GM18511 (cell line): Measurements from ENCODE around the gene GRM2.

ENCODE experiments used
- ATAC-seq: cut with Tn5 transposase; IDR thresholded peaks from one replicate; pipeline ENCODE4 v1.9.1; 2021; ENCODE audit warnings: mild to moderate bottlenecking, moderate library complexity; ENCODE audit not compliant: unreplicated experiment

Gene GRM2

DNA sequence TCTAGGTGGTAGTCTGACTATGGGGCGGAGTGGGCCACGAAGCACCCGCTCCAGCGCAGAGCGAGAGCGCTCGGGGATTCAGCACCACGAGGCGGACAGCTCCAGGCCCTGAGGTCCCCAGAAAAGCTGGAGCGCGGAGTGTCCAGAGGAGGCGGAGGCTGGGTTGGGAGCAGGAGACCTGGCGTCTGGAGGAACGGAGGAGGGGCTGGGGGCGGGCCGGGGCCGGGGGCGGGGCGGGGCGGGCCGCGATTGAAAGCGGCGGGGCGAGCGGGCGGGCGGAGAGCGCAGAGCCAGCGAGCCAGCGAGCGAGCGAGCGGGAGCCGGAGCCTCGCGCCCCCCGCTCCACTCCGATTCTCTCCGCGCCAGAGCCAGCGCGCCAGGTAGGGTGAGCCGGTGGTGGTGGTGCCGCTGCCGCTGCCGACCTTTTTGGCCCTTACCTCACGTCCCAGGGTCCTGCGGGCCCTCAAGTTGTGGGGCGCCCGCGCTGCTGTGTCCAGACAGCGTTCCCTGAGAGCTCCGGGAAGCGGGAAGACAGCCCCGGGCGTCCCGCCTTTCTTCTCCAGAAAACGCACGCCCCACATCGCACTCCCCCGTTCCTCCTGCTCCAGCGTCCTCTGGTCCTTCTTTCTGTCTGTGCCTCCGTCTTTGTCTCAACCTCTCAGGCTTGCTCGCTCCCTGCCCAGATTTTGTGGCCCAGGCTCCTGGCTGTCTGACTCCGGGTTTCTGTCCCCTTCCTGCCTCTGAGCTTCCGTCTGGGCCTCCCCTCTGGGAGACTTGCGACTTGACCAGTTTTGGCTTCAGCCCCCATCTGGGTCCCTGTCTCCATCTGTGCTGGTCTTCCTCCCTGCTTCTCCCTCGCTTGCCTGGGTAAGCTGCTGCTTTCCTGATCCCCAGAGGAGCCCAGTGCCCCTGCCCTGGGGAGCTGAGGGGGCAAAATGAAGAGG, at the start of gene GRM2:
GRM2 (plus strand) TSS at position 281 of the 944 bp plus-strand sequence. CDS start 1,916 bp downstream, outside the sequence.
- no peak for ATAC-seq

DNA sequence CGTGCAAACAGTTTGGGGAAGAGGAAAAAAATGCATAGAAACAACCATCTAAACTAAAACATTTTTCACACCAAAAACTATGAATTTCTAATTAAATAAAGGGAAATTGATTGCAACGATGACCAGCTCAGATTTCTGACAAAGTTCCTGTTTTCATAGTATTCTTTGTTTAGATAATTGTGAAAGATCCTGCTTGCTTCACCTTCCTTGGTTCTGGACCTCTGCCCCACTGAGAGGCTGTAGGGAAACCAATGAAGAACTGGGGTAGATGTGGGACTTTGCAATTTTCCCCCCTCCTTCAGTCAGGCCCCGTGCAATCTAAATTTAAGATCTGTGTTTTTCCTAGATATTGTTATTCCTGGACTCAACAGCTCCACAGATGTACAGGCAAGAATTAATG, 49.6 kb upstream of the GRM2 start:
- no peak for ATAC-seq

DNA sequence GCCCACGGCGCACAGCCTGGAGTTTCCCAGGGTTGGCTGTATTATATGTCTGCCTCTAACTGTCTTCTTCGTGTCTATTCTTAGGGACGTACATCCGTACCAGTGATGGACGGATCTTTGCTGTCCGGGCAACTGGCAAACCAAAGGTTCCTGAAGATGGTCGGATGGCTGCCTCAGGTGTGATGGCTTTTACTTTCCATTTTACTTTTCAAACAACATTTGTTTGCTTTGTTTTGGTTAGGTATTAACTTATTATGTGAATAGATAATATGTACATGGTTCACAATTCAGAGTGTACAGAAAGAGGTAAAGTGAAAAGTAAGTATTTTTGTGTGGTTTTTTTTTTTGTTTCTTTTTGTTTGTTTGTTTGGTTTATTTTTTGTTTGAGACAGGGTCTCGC, 46.9 kb upstream of the GRM2 start:
- ATAC-seq: no peak

DNA sequence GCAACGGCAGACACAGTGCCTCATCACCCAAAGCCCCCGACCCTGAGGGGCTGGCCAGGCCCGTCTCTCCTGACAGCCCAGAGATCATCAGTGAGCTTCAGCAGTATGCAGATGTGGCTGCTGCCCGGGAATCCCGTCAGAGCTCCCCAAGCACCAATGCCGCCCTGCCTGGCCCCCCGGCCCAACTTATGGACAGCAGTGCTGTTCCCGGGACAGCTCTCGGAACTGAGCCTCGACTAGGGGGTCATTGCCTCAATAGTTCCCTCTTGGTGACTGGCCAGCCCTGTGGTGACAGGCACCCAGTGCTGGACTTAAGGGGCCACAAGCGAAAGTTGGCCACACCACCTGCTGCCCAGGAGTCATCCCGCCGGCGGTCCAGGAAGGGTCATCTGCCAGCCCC, 44.4 kb upstream of the GRM2 start:
- no peak for ATAC-seq

DNA sequence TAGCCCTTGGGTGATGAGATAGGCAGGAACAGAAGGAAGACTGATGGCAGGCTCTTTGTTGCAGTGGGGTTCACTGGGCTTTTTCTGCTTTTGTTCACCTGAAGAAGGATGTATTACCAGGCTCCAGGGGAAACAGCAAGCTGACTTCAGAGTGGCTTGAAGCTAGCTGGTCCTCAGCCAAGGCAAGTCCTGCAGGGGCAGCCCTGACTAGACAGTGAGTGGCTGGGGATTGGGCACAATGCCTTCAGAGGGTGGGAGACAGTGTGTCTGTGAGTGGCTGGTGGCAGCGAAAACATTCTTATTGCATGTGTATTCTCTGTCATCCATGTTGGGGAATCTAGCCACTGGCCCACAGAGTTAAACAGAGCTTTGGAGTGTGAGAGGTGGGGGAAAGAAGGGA, 38.1 kb upstream of the GRM2 start:
- no peak for ATAC-seq

DNA sequence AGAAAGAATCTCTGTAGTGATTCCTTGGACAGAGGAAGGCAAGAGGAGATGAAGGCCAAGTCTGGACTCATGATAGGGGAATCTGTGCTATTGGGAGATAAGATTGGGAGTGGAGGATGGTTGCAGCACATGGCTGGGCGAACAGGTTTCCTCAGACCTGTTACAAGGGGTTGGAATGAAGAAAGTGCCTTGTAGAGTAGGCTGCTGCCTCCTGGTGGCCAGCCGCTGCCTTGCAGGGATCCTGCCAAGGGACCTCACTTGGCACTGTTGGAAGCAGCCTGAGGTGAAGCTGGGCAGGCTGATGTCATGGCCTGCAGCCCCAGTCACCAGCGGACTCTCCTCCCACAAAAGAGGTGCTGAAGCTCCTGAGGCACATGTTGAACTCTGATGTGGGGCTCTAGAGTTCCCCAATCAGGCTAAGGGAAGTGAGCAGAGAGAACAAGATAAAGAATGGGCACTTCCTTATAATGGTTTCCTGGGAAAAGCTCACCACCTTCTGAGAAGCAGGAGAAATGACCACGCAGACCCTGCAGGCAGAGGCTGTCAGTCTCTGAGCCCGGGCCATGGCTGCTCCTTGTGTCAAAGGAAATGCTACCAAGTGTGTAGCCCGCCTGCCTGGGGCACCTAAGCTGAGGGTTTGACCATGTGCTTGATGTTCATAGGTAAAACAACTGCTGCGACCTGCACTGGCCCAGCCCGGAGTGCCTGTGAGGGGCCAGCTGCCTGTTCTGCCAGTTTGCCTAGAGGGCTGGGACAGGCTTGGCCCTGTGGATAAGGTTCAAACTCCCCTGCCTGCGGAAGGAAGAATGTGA, 37.4 kb upstream of the GRM2 start:
- no peak for ATAC-seq

DNA sequence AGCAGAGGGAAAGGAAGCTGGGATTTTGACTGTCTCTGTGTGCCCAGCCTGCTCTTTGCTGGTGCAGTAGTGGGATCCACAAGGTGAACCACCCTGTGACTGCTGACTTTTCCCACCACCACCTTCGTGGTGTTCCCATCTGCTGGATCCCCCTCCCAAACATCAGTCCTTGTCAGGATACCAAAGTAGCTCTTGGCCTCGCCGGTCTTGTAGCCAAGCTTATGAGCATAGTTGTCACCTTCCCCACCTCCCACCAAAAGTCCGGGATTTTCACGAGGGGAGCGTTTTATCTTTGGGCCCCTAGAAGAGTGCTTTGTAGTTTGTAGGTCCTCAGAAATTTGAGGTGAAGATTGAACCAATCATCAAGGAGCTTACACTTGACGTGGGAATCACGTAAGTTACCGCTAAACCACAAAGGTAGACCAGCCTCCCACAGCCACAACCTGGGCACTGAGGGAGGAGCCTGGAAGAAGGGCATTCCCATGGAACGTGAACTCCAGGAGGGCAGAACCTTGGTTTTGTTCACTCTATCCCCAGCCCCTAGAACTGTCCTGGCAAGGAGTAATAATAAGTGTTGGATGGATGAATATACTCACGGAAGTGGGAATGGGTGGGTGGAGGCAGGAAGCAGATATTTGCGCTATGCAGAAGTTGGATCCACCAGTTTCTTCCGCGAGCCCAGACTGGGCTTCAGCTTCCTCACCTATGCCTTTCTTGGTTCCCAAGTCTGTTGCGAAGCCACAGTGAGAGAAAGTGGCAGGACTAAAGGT, 36.6 kb upstream of the GRM2 start:
- ATAC-seq: no peak

DNA sequence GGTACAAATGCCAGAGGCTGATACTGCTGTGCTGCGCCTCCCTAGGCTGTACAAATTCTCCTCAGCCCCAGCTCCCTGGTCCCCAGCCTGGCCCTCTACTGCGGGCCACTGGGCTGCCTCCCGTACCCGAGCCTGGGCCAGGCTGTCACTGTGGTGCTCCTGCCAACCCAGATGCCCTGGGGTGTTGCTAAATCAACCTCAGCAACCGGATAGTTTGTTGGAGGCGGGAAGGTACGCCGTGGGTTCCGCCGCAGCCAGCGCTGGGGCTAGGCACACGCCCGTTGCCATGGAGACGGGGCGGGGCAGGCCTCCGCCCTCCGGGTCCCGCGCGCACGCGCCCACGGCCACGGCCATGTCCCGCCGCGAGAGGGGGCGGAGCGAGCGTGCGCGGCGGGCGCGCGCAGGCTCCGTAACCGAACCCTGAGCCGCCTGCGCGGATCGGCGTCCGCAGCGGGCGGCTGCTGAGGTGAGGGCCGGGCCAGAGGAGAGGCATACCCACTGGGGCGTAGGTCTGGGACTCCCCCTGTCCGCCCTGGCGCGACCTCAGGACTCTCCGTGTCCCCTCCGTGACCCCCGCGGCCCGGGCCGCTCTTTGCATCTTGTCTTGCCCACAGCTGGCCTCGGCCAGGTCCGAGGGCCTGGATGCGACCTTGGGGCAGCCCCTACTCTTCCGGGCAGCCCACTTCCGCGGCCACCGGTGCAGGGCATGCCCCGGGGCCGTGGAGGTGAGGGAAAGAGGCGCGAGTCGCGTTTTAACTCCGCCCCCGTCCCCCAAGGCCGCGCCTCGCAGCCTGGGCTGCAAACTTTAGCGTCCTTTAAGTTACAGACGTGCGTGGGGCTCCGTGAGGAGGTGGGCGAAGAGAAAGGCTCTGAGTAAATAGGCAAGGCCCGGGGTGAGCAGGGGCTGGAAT, 35.8 kb upstream of the GRM2 start, which contains the start of gene TEX264:
TEX264 (plus strand) TSS at position 430 of the 911 bp plus-strand sequence. CDS start 3,053 bp downstream, outside the sequence.
- ATAC-seq: peak; percentile 77

DNA sequence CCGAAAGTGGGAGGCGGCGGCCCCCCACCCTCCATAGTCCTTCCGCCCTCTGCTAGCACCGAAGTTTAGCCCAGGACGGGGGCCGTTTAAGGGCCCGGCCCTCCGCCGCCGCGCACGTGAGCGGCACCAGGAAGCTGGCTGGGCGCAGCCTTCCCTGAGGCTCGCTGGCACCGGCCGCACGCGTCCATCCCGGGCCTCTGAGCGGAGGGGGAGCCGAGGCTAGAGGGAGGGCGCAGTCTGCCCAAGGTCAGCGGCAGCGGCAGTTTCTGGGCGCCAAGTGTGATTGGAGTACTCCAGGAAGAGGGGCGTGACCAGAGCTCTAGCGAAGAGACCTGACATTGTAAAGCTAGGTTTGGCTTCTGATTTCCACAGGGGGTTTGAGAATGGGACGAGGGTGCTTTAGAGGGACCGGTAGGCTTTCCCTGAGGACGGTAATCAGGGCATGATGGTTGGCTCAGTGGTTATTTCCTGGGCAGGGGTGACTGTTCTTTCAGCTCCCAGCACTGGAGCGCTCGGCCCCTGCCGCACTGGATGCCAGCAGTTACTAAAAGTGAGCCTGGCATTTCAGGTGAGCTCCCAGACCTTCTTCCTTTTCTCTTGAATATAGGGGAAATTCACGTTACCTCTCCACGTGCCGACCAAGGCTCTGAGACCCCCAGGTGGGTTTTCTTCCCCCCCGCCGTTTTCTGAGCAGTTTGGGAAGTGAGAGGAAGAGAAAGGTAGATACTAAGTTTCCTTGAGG, 35.0 kb upstream of the GRM2 start:
- ATAC-seq: peak; percentile 55

DNA sequence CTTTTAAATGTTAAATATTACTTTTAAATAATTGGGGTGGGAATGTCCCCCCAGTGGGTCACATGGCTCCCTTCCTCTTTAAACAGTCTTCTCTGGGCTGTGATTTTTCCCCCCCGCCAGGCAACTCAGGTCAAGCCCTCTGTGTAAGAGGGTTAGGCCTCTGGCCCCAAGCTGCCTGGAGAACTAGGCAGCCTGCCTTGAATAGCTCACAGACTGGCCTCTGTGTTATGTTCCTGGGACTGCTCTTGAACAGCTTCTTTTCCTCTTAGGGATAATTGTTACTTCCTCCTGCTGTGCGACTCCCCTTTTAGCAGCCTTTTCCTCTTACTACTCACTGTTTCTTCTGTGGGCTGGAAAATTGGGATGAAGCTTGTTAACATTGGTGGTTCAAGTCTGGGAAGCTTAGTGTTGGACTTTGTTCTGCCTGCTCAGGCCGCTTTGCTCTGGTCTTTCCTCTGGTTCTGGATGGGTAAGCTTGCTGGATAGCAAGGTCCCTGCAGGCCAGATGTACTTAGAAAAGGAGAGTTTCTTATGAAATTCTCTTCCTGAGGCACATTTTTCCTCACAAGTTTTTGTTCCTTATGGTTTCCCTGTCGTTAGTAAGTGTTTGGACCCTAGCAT, 33.6 kb upstream of the GRM2 start:
- ATAC-seq: no peak

DNA sequence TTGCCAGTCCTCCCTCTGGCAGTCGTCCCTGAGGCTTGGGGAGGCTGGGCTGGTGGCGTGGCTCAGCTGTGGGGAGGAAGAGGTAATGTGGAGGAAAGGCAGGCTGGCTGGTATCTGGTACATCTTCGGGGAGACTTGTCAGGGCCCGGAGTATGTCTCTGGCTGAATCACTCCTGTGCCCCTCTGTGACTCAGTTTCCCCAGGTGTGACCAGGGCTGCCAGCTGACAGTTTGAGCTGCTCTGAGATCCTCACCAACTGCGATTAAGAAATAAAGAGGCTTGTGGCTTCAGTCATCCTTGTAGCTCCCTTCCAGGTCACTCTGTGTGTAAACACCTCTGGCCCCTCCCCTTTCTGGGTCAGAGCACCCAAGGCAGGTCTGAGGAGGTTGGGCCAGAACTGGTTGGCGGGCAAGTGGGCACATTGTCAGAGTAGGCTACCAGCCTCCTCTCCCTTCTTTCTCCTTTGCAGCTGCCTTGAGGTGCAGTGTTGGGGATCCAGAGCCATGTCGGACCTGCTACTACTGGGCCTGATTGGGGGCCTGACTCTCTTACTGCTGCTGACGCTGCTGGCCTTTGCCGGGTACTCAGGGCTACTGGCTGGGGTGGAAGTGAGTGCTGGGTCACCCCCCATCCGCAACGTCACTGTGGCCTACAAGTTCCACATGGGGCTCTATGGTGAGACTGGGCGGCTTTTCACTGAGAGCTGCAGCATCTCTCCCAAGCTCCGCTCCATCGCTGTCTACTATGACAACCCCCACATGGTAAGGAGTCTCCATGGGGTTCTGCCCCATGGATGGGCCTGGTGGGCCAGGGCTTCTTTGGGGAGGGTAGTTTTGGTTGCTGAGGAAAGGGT, 32.8 kb upstream of the GRM2 start:
- no peak for ATAC-seq

DNA sequence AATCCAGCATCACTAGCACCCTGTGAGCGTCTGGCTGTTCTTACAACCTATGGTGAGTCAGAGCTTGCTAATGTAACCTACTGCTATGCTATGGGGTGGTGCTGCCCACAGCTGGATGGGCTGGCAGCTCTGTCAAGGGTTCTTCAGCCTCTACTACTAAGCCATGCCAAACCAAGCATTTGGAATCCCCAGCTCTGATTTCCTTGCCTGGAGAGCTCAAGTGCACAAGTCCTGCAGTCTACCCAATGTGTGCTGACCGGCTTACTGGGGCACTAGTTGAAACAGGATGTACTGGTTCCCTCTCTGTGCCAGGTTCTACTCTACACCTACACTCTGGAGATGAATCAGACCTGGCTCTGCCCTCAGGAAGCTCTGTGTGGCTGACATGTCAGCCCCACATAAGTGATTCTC, 31.7 kb upstream of the GRM2 start:
- no peak for ATAC-seq

DNA sequence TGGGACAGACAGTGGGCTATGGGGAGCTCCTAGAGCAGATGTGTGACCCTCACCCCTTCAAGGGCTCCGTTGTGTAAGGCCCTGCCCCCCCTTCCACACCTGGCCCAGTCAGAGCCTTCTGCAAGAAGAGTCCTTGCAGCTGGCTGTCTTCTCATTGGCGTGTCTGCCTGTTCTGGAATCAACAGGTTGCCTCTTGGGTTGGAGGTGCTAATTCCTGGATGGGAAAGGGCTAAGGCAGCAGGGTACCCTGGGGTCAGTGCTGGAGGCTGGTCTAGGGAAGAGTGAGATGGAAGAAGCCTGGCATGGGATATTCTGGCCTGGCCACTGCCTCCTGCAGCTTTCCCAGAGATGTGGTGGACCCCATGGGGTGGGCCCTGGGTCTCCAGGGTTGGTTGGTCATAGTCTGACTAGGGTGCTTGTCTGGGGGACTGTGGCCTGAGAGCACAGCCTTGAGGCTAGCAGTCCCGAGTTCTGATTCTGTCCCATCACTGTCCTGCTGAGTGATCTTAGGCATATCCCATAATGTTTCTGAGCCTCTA, 30.7 kb upstream of the GRM2 start:
- ATAC-seq: no peak

DNA sequence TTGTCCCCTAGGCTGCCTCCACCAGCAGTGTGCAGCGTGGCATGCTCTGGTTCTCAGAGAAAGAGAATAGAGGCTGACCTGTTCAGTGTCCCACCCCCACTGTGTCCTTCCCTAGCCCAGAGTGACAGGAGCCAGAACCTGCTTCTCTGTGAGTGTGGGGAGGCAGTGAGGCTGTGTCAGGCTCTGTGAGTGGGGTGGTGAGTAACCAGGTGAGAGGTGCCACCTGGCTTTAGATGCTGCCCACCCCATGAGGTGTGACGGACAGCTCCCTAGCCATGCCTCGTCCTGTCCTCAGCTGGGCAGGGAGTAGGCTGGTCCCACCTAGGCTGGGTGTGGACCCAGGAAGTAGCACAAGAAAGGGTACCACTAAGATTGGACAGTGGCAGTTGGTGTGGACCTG, 29.5 kb upstream of the GRM2 start:
- ATAC-seq: no peak

DNA sequence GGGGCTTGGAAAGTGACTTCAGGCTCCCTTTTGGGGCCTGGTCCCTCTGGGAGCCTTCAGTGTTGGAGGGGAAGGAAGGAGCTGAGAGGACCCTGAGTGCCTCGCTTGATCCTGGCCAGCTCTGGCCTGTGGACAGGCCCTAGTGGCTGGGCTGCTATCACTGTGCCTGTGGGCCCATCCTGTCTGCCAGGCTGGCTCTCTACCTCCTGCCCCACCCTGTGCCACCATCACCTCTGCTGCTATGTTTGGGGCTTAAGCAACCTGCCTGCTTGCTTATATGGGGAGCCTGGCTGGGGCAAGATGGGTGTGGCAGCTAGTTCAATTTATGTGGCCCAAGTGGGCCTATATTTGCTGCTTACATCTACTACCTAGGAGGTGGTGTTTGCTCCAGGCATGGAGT, 28.7 kb upstream of the GRM2 start:
- ATAC-seq: no peak

DNA sequence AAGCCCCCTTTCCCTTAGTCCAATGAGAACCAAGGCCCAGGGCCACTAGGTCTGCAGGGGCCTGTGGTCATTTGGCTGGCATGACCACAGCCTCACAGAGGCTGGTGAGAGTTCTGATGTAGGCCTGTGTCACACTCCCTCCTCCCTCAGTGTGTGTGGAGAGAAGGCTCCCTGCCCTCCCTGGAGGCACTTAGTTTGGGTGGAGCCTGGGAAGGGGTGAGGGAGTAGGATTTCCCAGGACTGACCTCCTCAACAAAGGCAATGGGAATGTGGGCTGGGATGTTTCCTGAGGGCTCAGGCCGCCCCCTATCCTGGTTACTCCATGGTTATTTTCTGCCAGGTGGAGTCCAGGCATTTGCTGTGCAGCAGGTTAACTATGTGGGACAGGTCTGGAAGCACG, 28.2 kb upstream of the GRM2 start:
- no peak for ATAC-seq

DNA sequence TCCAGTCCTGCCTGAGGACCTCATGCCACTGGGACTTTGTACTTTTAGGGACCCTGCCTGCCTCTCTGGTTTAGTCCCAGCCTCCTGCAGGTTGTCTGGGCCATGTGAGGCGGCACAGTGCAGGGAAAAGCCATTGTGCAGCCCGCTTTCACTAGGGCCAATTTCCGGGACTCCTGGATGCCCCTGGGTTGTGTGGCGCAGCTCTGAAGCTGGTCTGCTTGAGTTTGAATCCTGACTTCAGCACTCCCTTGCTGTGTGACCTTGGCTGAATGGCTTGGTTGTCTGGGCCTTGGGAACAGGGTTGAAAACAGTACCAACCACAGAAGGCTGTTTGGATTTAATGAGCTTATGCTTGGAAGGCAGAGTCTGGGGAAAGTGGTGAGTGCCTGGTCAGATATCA, 27.6 kb upstream of the GRM2 start:
- no peak for ATAC-seq

DNA sequence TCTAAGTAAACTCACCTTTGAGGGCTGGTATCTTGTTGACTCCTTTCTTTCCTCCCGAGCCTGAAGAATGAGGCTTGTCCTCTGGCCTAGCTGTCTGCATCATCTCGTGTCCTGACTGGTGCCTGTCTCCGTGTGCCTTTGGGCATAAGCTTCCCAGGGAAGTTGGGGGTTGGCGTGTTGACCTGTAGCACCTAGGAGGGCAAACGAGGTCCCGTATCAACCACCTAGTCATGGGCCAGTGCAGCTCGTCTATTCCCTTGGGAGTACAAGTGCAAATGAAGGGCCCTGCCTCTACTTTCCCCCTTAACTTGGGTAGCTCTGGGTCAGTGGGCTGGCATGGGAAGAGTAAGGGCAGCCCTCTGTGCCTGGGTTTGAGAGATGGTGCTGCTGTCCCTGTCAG, 27.1 kb upstream of the GRM2 start:
- ATAC-seq: no peak
